Endothelial cell (in vitro differentiated cells): ENCODE results near the gene E2F6. TPM values are rescaled to one million over a fixed set of nuclear protein-coding genes. Genes with fewer than 3 reads are reported as not detected.

ENCODE experiments used
- DNase-seq: peaks from one replicate; pipeline ENCODE4 v3.0.0; 2021; ENCODE audit warnings: low spot score
- H3K27ac Mint-ChIP-seq: one replicate; pipeline ENCODE4 v1.8.0; 2021; ENCODE audit warnings: mixed read lengths, inconsistent platforms; ENCODE audit not compliant: unreplicated experiment
- H3K27me3 Mint-ChIP-seq: one replicate; pipeline ENCODE4 v1.8.0; 2021; ENCODE audit warnings: mild to moderate bottlenecking, moderate library complexity, mixed read lengths, inconsistent platforms; ENCODE audit not compliant: unreplicated experiment
- H3K36me3 Mint-ChIP-seq: one replicate; pipeline ENCODE4 v1.8.0; 2021; ENCODE audit warnings: mild to moderate bottlenecking, low read depth, mixed read lengths, inconsistent platforms; ENCODE audit not compliant: unreplicated experiment
- H3K4me1 Mint-ChIP-seq: one replicate; pipeline ENCODE4 v1.8.0; 2021; ENCODE audit warnings: mild to moderate bottlenecking, mixed read lengths, inconsistent platforms; ENCODE audit not compliant: unreplicated experiment
- H3K4me3 Mint-ChIP-seq: one replicate; pipeline ENCODE4 v1.8.0; 2021; ENCODE audit warnings: mild to moderate bottlenecking, mixed read lengths, inconsistent platforms; ENCODE audit not compliant: unreplicated experiment
- H3K9me3 Mint-ChIP-seq: one replicate; pipeline ENCODE4 v1.8.0; 2021; ENCODE audit warnings: mixed read lengths, inconsistent platforms; ENCODE audit not compliant: unreplicated experiment
- total RNA-seq: library from RNA; stranded (reverse); fragmentation: NEBNext Ultra II Directional; extraction: Animal tissue kit (Norgen Biotek cat#: 25700); gene quantifications from one replicate; pipeline ENCODE4 v1.2.1, GENCODE V29; 2021; ENCODE audit not compliant: unreplicated experiment
- TF ChIP-seq, protein P1 (sequence below): fragments of 200-600 bp; sonication (generic); IDR thresholded peaks from one replicate; pipeline ENCODE4 v1.5.0; 2021; ENCODE audit warnings: antibody characterized with exemption; ENCODE audit not compliant: unreplicated experiment

Gene E2F6
- total RNA-seq, 1 donor from 2014 or later: 20.4 TPM

DNA sequence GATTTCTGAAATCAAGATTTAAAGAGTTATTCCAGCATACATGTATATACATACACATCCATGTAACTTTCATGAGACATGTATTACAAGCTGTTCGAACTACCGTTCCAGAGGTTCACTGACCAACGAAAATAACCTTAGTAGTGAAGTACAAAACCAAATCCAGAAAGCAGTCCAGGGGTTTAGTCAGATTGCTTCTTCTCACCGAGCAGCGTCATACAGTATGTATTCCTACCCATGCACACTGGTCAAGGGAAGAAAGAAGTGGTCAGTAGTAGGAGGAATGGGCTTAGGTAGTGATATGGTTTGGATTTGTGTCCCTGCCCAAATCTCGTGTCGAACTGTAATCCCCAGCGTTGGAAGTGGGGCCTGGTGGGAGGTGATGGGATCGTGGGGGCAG is 45.3 kb downstream of the E2F6 start:
- DNase-seq: no peak
- Mint-ChIP-seq H3K27me3 (no peaks in the 10 kb centered on the region), H3K9me3 (no peaks in the 10 kb centered on the region), H3K36me3 (no peaks in the 10 kb centered on the region), H3K4me3 (no peak overlapping the region), H3K4me1 (no peaks in the 10 kb centered on the region), H3K27ac (no peak overlapping the region)
- TF ChIP-seq, protein P1, sequence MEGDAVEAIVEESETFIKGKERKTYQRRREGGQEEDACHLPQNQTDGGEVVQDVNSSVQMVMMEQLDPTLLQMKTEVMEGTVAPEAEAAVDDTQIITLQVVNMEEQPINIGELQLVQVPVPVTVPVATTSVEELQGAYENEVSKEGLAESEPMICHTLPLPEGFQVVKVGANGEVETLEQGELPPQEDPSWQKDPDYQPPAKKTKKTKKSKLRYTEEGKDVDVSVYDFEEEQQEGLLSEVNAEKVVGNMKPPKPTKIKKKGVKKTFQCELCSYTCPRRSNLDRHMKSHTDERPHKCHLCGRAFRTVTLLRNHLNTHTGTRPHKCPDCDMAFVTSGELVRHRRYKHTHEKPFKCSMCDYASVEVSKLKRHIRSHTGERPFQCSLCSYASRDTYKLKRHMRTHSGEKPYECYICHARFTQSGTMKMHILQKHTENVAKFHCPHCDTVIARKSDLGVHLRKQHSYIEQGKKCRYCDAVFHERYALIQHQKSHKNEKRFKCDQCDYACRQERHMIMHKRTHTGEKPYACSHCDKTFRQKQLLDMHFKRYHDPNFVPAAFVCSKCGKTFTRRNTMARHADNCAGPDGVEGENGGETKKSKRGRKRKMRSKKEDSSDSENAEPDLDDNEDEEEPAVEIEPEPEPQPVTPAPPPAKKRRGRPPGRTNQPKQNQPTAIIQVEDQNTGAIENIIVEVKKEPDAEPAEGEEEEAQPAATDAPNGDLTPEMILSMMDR: no peak

DNA sequence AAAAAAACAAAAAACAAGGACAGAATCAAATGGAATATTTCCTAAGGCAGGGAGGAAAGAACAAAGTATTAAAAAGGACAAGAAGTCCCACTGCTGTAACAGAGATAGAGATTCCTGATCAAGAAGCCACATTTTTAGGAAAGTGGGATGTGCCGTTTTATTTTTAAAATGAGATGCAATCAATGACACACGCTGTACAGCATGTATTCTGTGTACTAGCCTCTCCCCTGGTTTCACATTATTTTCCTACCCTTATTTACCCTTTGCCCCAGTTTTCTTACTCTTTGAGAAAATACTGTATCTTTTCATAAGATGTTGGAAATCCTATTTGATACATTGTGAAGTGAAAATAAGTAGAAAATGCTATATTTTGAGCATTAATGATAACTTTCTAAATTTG is 45.8 kb downstream of the E2F6 start:
- Mint-ChIP-seq H3K9me3 (no peaks in the 10 kb centered on the region), H3K27me3 (no peaks in the 10 kb centered on the region)

DNA sequence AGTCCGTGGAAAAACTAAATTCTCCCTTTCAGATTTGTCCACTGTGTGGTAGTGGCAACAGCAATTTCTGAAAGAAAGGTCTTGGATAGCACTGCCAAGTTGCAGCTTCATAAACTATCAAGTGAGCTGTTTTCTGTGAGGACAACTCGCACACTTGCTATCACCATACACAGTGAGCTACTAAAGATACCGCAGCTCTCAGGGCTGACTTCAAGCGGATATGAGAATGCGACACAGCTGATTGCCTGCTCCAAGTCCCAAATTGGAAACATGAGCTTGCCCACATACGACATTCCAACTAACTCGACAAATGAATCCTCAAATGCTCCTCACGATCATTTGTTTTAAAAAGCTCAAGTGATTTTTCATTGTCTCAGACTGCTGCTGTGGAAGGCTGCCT is 46.2 kb downstream of the E2F6 start:
- no peaks in the 10 kb centered on the region for H3K9me3 Mint-ChIP-seq
- DNase-seq: no peak
- TF ChIP-seq, protein P1: no peak
- no peaks in the 10 kb centered on the region for H3K27me3 Mint-ChIP-seq
- no peak overlapping the region for H3K4me3 Mint-ChIP-seq
- H3K4me1 Mint-ChIP-seq: no peaks in the 10 kb centered on the region
- H3K36me3 Mint-ChIP-seq: no peaks in the 10 kb centered on the region
- H3K27ac Mint-ChIP-seq: no peak overlapping the region

More for the DNA sequence above, 45.8 kb downstream of the E2F6 start:
- TF ChIP-seq, protein P1: no peak
- H3K4me1 Mint-ChIP-seq: no peaks in the 10 kb centered on the region
- no peak overlapping the region for H3K4me3 Mint-ChIP-seq
- H3K36me3 Mint-ChIP-seq: no peaks in the 10 kb centered on the region
- DNase-seq: no peak
- H3K27ac Mint-ChIP-seq: no peak overlapping the region

DNA sequence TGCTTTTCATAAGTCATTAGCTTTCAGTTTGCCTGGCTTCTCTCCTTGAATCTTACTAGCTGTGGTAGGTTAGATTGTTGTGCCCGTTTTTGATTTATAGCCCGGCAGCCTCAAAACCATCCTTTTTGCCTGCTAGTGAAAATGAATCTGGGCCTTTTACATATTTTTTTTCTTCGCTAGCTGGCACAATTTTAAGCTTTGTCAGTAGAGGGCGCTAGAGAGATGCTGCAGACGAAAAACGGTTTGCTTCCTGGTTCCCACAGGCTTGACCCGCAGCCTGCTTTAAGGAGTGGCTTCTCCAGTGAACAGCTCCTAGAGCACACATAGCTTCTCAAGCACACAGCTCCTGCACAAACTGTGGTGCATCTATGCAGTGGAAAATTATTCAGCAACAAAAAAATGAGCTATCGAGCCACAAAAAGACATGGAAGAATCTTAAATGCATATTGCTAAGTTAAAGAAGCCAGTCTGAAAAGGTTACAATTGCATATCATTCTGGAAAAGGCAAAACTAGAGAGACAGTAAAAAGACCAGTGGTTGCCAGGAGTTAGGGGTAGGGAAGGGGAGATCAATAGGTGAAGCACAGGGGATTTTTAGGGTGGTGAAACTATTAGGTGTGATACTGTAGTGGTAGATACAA is 47.9 kb downstream of the E2F6 start:
- Mint-ChIP-seq H3K27me3 (peaks cover 2% of the 10 kb centered on the region), H3K27ac (no peak overlapping the region), H3K9me3 (no peaks in the 10 kb centered on the region), H3K4me3 (no peak overlapping the region), H3K4me1 (no peaks in the 10 kb centered on the region), H3K36me3 (no peaks in the 10 kb centered on the region)
- peak; percentile 26 for DNase-seq
- TF ChIP-seq, protein P1: peak; percentile 78

DNA sequence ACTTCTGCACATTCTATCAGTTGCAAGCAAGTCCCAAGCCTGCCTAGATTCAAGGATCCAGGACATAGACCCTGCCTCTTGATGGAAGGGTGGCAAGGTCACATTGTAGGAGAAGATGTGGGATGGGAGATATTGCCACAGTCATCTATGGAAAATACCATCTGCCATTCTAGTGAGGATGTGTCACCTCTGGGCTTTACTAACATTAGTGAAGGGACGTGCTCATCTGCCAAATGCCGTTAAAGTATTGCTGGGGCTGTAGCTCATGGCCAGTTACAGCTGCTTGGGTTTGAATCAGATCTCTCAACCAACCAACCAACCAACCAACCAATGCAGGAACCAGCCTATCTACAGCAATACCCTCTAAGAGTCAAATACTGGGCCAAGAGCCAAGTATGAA is 49.0 kb downstream of the E2F6 start:
- no peaks in the 10 kb centered on the region for H3K36me3 Mint-ChIP-seq
- no peaks in the 10 kb centered on the region for H3K9me3 Mint-ChIP-seq
- H3K27me3 Mint-ChIP-seq: peaks cover 2% of the 10 kb centered on the region
- no peaks in the 10 kb centered on the region for H3K4me1 Mint-ChIP-seq
- H3K4me3 Mint-ChIP-seq: peak overlapping the region; percentile 34
- TF ChIP-seq, protein P1: no peak
- H3K27ac Mint-ChIP-seq: no peak overlapping the region
- no peak for DNase-seq
